ENCODE results near the gene CTR9. TPM values are rescaled to one million over a fixed set of nuclear protein-coding genes. Genes with fewer than 3 reads are reported as not detected.

Gene CTR9
- total and polyA plus RNA-seq, 2 of the 13 experiments (the other 11 are each of a cell fraction or from before 2014, with no cell fraction given) = 6.6 to 22.1 TPM

DNA sequence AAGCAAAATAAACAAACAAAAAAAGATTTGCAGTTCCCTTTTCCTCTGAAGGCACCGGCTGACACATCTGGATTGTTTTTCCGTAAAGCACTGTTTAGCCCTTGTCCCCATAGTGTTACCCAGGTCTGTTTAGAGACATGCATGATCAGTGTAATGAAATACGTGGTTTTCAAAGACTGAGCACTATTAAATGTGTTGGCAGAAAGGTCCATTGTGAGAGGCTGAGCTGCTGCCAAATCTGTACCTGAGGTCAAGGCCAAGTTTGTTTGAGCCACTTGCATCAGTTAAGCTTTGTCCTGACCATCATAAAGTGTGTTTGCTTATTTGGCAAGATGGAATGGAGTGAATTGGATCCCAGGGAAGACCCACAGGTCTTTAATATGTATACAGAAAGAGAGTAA, 26.3 kb downstream of the CTR9 start (continued):
- TF ChIP-seq, protein P1, sequence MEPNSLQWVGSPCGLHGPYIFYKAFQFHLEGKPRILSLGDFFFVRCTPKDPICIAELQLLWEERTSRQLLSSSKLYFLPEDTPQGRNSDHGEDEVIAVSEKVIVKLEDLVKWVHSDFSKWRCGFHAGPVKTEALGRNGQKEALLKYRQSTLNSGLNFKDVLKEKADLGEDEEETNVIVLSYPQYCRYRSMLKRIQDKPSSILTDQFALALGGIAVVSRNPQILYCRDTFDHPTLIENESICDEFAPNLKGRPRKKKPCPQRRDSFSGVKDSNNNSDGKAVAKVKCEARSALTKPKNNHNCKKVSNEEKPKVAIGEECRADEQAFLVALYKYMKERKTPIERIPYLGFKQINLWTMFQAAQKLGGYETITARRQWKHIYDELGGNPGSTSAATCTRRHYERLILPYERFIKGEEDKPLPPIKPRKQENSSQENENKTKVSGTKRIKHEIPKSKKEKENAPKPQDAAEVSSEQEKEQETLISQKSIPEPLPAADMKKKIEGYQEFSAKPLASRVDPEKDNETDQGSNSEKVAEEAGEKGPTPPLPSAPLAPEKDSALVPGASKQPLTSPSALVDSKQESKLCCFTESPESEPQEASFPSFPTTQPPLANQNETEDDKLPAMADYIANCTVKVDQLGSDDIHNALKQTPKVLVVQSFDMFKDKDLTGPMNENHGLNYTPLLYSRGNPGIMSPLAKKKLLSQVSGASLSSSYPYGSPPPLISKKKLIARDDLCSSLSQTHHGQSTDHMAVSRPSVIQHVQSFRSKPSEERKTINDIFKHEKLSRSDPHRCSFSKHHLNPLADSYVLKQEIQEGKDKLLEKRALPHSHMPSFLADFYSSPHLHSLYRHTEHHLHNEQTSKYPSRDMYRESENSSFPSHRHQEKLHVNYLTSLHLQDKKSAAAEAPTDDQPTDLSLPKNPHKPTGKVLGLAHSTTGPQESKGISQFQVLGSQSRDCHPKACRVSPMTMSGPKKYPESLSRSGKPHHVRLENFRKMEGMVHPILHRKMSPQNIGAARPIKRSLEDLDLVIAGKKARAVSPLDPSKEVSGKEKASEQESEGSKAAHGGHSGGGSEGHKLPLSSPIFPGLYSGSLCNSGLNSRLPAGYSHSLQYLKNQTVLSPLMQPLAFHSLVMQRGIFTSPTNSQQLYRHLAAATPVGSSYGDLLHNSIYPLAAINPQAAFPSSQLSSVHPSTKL (CRISPR knock-in tag; IDR thresholded peaks at IDR 0.05) = peak; percentile 72
- TF ChIP-seq EED (CRISPR knock-in tag; IDR thresholded peaks at IDR 0.05) (no peak), SALL1 (CRISPR knock-in tag; IDR thresholded peaks at IDR 0.05) (no peak), NCOA2 (CRISPR knock-in tag; IDR thresholded peaks at IDR 0.05) (peak; percentile 53; the same call in 1 of the 2 replicates), NCOA5 (CRISPR knock-in tag; IDR thresholded peaks at IDR 0.05) (no peak), GFI1 (CRISPR knock-in tag; IDR thresholded peaks at IDR 0.05; ENCODE audit: borderline replicate concordance) (peak; percentile 24; the same call in 1 of the 2 replicates), ZNF569 (CRISPR knock-in tag; IDR thresholded peaks at IDR 0.05; ENCODE audit: borderline replicate concordance) (no peak), TRIM24 (CRISPR knock-in tag; IDR thresholded peaks at IDR 0.05) (no peak), MAF1 (CRISPR knock-in tag; IDR thresholded peaks at IDR 0.05; ENCODE audit: borderline replicate concordance) (no peak), ZNF75D (CRISPR knock-in tag; IDR thresholded peaks at IDR 0.05; ENCODE audit: borderline replicate concordance) (no peak), FOXA1 (IDR thresholded peaks at IDR 0.05) (no peak), FOXA1 (CRISPR knock-in tag; IDR thresholded peaks at IDR 0.05) (peak; percentile 29; the same call in 1 of the 2 replicates)
- TF ChIP-seq, protein P2, sequence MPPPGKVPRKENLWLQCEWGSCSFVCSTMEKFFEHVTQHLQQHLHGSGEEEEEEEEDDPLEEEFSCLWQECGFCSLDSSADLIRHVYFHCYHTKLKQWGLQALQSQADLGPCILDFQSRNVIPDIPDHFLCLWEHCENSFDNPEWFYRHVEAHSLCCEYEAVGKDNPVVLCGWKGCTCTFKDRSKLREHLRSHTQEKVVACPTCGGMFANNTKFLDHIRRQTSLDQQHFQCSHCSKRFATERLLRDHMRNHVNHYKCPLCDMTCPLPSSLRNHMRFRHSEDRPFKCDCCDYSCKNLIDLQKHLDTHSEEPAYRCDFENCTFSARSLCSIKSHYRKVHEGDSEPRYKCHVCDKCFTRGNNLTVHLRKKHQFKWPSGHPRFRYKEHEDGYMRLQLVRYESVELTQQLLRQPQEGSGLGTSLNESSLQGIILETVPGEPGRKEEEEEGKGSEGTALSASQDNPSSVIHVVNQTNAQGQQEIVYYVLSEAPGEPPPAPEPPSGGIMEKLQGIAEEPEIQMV (CRISPR knock-in tag; IDR thresholded peaks at IDR 0.05; ENCODE audit: low read depth) = no peak
- TF ChIP-seq, protein P3, sequence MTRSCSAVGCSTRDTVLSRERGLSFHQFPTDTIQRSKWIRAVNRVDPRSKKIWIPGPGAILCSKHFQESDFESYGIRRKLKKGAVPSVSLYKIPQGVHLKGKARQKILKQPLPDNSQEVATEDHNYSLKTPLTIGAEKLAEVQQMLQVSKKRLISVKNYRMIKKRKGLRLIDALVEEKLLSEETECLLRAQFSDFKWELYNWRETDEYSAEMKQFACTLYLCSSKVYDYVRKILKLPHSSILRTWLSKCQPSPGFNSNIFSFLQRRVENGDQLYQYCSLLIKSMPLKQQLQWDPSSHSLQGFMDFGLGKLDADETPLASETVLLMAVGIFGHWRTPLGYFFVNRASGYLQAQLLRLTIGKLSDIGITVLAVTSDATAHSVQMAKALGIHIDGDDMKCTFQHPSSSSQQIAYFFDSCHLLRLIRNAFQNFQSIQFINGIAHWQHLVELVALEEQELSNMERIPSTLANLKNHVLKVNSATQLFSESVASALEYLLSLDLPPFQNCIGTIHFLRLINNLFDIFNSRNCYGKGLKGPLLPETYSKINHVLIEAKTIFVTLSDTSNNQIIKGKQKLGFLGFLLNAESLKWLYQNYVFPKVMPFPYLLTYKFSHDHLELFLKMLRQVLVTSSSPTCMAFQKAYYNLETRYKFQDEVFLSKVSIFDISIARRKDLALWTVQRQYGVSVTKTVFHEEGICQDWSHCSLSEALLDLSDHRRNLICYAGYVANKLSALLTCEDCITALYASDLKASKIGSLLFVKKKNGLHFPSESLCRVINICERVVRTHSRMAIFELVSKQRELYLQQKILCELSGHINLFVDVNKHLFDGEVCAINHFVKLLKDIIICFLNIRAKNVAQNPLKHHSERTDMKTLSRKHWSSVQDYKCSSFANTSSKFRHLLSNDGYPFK (CRISPR knock-in tag; IDR thresholded peaks at IDR 0.05; ENCODE audit: borderline replicate concordance) = no peak
- TF ChIP-seq, protein P4, sequence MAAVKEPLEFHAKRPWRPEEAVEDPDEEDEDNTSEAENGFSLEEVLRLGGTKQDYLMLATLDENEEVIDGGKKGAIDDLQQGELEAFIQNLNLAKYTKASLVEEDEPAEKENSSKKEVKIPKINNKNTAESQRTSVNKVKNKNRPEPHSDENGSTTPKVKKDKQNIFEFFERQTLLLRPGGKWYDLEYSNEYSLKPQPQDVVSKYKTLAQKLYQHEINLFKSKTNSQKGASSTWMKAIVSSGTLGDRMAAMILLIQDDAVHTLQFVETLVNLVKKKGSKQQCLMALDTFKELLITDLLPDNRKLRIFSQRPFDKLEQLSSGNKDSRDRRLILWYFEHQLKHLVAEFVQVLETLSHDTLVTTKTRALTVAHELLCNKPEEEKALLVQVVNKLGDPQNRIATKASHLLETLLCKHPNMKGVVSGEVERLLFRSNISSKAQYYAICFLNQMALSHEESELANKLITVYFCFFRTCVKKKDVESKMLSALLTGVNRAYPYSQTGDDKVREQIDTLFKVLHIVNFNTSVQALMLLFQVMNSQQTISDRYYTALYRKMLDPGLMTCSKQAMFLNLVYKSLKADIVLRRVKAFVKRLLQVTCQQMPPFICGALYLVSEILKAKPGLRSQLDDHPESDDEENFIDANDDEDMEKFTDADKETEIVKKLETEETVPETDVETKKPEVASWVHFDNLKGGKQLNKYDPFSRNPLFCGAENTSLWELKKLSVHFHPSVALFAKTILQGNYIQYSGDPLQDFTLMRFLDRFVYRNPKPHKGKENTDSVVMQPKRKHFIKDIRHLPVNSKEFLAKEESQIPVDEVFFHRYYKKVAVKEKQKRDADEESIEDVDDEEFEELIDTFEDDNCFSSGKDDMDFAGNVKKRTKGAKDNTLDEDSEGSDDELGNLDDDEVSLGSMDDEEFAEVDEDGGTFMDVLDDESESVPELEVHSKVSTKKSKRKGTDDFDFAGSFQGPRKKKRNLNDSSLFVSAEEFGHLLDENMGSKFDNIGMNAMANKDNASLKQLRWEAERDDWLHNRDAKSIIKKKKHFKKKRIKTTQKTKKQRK (IDR thresholded peaks at IDR 0.05; ENCODE audit: low read length) = no peak

All from HepG2 (cell line).